Activated T-cell treated with anti-CD3 and anti-CD28 coated beads, Interleukin-2, amount 50 U/mL, for 1 hour (primary cell): Measurements from ENCODE around the gene PRUNE2.
"Not testable (repeated sequence)": the region's sequence is repeated elsewhere in the genome, so short reads cannot be mapped to it uniquely, and the experiment has no call there.

Experiments used
- DNase-seq: peaks from one replicate; pipeline ENCODE4 v3.0.0-alpha.2; 2020

Gene PRUNE2

DNA sequence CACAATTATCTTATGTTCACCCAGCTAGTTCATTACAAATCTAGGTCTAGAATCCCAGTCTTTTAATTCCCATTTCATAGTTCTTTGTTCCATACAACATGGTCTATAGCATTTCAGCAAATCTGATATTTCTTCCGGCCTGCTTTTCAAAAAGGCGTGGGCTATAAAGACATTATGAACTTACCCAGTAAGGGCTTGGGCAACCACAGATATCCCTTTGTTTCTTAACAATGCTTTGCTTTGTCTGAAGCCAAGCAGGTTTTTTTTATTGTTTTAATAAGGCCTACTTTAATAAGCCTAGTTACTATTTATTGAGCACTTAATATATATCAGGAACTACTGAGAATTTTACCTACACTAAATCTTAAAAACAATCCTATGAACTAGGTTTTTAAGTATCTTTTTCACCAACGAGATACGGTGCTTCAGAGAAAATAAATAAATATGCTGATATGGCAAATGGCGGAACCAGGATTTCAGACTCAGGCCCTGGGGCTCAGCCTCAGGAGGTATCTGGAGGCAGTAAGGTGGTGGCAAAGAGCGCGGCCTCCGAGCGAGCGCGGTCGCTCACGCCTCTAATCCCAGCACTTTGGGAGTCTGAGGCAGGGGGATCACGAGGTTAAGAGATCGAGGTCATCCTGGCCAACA, 112.0 kb downstream of the PRUNE2 start:
- no peak for DNase-seq

DNA sequence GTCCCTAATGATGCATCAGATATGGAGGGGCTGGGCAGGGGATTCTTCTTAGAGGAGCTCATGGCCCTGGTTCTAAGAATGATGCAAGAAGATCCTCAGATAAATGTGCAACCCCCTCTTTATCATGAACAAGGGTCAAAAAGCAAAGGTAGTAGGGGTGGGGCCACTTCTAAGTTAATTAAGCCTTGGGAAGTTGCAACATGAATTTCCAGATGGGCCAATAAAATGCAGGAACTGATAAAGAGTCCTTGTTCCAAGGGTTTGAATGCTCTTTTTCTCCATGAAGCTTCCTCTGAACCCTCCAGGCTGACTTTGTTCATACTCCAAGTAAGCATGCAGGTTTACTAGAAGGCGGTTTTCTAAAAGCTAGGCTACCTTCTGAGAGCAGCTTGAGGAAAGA, 116.1 kb downstream of the PRUNE2 start:
- DNase-seq, result no peak

DNA sequence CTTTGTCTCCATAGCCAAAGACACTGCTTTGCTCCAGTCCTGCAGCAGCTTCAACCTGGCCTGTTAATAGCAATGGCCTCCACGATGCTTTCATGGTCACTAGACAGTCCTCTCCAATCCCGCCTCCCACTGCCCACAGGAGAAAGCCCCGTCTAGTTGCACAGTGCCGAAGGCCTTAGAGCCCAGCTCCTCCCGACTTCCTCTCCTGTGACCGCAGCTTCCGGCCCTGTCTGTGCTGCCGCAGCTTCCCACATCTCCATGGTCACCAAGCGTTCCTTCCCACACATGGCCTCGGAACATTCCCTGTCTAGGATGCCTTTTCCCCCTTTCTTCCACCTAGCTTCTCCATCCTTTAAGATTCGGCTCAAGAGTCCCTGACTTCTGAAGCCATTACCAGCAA, 118.2 kb downstream of the PRUNE2 start:
- no peak for DNase-seq

DNA sequence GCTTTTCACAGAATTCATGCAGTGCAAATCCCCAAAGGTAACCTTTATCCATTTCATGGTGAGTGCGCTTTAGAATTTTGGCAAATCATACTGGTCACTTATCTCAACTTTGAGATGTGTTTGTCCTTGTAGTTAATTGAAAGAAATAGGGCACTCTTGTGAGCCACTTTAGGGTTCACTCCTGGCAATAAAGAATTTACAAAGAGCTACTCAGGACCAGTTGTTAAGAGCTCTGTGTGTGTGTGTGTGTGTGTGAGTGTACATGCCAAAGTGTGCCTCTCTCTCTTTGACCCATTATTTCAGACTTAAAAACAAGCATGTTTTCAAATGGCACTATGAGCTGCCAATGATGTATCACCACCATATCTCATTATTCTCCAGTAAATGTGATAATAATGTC, 120.4 kb downstream of the PRUNE2 start:
- DNase-seq, result no peak

DNA sequence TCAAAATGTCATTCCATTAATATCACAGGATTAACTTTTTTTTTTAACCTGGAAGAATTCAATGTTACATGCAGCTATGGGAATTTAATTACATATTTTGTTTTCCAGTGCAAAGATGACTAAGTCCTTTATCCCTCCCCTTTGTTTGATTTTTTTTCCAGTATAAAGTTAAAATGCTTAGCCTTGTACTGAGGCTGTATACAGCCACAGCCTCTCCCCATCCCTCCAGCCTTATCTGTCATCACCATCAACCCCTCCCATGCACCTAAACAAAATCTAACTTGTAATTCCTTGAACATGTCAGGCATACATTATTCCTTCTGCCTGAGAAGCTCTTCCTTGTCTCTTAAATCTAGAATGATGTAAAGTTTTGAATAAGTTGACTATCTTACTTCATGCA, 121.0 kb downstream of the PRUNE2 start:
- no peak for DNase-seq

DNA sequence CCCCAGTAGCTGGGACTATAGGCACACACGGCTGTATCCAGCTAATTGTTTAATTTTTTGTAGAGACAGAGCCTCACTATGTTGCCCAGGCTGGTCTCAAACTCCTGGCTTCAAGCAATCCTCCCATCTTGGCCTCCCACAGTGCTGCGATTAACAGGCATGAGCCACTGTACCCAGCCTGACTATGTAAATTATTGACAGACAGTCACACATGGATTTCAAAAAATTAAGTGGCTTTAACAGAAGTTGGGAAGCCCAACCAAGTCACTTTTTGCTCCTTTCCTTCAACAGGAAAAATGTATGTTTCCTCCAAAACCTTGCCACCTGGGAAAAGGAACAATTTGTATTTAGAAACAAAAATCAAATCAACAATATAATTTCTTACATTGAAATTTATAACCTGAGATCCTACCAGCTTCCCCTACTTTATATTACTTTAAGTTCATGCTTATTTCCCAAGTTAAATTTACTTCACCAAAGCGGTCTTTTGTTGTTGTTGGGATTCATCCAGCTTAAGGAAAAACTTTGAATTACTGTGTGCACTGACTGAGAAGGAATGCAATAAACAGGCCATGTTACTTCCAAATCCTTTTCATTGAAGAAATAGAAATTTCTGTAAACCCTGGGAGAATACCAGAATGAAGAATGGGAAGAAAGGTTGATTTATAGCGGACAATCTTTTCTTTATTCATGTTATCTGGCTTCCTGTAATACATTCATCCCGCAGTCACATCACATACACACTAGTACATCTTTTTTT, 133.0 kb downstream of the PRUNE2 start:
- no peak for DNase-seq

DNA sequence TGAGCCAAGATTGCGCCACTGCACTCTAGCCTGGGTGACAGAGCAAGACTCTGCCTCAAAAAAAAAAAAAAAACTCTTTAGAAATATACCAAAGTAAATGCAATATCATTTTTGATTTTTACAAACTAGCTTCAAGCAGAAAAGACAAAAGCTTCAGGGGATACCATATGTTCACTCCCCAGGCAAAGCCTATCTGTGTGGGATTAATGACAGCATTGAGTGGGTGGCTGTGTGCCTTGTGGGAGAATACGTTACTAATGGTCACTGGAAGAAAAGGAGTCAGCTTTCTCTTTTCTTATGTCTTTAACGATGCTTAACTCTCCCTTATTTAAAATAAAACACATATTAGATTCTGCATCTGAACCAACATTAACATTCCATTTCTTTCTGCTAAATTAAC, 139.8 kb downstream of the PRUNE2 start:
- no peak for DNase-seq

DNA sequence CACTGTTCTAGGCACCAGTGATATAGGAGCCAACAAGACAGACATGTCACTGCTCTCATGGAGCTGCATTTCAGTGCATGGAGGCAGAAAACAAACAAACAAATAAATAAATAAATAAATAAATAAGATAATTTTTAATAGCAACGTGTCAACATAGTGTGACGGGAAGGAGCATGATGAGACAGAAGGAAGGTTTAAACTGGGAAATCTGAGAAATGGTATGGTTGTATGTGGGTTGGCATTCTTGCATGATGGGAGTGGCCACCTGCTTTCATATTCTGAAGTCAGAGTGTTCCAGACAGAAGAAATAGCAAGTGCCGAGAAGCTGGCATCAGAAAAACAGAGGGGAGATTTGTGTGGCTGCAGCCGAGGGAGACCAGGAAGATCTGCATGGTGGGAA, 141.8 kb downstream of the PRUNE2 start, which contains the start of gene PCA3:
Gene PCA3, plus strand, starts transcription at position 301 of the 400 bp plus-strand sequence.
- DNase-seq, result no peak

DNA sequence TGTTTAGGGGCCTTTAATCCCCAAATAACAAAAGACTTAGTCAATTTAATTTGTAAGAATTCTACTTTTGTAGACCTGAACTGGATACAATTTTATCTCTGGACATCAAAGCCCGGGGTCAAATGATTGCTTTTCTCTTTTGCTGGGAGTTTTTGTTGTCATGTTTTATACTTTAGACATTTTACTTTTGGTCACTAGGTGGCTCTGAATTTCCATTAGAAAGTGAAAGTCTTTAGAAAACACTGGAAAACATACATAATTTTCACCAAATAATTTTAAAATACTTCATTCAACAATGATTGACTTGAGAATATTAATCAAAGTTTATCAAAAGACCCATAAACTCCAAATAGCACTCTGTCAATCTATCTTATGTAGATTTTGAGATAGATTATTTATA, 144.5 kb downstream of the PRUNE2 start:
- DNase-seq, result no peak

DNA sequence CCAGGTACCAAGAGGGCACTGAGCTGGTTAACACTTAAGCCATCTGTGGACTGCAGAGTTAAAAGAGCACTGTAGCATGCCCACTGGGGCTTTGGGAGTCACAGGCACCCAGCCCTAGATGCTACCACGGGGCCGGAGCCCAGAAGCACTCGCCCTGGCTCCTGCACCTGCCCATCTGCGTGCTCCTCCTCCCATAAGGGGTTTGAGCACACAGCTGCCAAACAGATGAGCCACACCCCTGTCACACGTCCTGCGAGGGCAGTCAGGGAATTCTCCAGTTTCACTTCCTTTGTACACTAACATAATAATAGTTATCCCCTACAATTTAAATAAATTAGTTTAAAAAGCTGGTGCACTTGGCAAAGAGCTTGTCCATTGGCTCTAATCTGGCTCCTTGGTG, 146.2 kb downstream of the PRUNE2 start:
- DNase-seq, result no peak

DNA sequence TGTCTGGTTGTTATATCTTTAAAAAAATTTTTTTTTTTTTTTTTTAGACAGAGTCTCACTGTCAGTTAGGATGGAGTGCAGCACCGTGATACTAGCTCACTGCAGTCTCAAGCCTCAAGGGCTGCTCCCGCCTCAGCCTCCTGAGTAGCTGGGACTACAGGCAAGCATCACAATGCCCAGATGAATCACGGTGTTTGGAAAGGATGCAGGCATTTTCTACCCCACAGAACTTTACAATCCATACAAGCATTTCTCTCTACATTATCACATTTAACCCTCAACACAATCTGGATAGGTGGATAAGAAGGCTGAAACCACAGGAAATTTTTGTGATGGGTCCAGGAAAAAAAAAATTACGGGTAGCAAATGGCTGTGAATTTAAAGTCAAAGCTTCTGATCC, 147.4 kb downstream of the PRUNE2 start:
- DNase-seq, result no peak

DNA sequence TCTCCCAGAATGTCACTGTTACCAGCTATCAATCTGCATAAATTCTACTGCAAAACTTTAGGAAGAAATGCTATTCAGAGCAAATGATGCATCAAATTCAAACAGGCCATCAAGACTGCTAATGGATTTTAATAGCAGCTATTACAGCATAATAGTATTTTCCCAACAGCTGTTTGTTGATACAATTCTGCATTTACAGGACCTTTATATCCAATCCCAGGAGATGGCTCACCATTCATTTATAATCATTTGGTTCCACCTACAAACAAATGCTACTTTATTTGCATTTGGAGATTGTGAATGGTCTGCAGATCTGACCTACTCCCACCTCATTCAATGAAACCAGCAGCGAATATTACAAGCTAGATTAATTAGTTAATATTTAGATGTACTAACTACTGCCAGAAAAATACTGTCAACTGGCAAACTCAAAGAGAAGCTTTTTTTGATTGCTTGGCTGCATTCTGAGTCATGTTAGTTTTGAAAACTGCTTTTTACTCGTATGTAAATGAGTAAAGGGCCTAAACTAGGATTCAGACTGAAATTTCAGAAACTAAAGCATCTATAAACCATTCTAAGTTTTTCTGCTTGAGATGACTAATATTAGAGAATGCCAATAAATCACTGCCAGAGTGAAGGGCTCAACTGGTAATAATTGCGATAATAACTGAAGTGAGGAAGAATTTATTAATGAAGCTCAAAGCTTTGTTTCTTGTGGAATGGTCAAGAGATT, 148.8 kb downstream of the PRUNE2 start:
- no peak for DNase-seq

DNA sequence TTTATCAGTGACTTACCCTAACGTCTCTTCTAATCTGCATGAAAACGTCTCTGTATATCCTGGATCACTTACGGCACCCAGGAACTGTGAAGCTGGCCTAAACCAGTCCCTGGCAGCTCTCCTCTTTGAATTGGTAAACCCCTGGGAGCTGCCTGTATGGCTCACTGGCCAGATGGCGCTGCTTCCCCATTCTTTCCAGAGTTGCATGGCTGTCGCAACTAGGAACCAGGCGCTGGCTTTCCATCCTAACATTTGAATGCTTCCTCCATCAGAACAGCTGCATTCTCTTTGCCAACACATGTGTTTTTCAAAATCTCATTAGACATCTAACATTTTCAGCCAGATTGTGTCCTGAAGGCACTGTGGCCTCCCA, 149.7 kb downstream of the PRUNE2 start:
- DNase-seq, result no peak

DNA sequence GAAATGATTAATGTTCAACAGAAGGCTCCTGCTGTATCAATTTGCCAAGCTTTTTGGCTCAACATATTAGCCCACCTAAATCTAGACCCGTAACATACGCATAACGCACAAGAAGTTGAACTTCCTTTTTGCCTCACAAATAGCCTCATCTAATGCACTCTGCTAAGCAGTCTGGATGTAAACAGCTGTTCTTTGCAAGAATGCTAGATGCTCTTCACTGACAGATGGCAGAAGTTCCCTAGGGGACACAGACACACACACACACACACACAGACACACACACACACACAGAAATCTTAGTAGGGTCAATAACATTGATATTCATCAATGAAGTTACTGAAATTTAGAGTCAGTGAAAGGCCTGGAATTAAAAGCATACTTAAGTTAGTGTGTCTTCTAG, 154.9 kb downstream of the PRUNE2 start:
- no peak for DNase-seq

DNA sequence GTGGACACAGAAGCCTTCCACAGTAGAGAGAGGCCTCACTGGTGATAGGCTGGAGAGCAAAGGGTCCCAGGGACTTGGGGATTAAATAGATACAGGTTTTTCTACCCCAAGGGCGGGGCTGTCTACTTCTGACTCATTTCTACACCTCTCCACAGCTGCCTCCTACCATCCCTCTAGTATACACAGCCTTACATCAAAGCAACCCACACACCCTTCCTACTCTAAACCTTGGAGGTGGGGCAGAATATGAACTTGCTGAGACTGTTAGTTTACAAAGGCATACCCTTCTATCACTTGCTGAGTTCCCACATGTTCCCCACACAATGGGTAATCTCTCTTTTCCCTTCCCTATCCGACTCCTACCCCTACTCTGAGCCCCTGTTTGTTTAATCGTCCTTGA, 161.6 kb downstream of the PRUNE2 start:
- no peak for DNase-seq

DNA sequence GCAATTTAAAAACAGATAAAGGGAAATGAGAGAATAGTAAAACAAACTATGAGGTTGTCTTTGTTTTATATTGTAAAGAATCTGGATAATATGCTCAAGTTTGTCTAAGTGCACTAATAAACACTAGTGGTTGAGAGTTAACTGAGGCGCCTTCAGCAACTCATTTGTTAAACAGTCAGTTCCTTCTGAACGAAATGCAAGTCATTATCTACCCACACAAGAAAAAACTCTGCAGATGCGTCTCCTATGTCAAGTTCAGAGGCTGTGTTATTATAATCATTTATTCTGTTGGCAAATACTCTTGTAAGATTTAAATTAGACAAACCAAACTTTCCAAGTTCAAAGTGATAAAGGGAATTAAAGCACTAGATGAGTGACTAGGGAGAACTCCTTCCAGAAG, 162.0 kb downstream of the PRUNE2 start:
- DNase-seq, result no peak

DNA sequence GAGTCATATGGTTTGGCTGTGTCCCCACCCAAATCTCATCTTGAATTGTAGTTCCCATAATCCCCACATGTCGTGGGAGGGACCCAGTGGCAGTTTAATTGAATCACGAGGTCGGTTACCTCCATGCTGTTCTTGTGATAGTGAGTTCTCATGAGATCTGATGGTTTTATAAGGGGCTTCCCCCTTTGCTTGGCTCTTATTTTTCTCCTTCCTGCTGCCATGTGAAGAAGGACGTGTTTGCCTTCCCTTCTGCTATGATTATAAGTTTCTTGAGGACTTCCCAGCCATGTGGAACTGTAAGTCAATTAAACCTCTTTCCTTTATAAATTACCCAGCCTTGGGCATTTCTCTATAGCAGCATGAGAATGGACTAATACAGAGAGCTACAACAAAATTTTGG, 163.0 kb downstream of the PRUNE2 start:
- DNase-seq, result not testable (repeated sequence)

DNA sequence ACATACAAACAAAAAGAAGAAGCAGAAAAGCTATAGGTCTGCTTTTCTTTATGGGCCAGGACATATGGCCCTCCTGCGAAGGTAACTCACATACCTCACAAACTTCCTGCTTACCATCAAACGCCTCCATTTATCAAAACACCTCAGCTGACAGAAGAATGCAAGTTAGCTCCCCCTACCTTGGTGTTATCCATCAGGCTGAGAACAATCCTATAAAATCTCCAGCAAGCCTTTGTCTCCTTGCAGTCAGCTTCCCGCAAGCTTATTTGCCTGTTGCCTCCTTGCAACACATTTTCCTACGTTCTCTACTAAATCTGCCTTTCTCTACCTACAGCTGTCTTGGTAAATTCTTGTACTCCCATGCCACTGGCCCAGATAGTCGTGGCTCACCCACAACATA, 164.4 kb downstream of the PRUNE2 start:
- no peak for DNase-seq

DNA sequence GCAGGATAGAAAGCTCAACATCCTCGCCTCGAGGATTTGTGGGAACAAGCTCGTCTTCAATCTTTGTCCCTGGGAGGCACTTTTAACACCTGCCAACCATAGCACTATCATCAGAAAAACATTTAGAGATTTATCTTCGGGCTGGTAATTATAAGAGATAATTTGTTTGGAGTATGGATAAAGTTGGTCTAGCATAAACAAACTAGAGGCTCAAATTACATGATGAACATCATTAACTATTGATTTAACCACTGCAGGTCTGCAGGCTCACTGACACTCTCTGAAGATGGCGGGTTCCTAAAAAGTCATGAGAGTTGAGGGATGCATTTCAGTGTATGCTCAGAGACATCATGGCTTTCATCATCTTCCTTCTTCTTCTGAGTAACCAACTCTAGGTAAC, 167.5 kb downstream of the PRUNE2 start:
- no peak for DNase-seq

DNA sequence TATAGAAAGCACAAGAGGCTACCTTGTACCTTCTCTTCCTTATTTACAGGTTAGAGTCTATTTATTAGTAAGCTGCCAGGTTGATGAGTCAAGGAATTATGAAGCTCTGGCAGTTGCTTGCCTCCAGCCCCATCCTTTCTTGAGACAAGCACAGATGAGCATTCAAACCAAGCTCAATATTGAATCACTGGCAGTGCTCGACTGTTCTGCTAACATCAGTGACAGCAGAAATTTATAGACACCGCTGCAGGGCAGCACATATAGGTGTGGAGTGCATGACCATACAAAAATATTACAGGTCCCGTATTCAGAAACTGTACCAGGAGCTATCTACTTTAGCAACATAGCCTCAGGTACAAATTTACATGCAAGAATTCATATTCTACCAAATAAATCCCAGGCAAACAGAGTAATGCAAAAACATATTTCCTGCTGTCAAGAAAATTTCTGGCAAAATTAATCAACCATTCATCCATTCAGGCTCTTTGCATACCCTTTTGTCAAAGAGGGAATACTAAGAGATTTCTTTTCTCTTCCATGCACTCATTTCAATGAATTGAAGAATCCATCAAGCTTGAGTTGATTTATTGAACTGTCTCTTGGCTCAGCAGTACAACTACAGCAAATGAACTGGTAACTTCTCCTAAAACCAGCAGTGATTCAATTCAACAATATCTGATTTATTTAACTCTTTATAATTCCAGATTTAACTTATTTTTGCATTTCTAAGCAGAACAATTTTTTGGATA, 168.6 kb downstream of the PRUNE2 start:
- DNase-seq, result no peak

DNA sequence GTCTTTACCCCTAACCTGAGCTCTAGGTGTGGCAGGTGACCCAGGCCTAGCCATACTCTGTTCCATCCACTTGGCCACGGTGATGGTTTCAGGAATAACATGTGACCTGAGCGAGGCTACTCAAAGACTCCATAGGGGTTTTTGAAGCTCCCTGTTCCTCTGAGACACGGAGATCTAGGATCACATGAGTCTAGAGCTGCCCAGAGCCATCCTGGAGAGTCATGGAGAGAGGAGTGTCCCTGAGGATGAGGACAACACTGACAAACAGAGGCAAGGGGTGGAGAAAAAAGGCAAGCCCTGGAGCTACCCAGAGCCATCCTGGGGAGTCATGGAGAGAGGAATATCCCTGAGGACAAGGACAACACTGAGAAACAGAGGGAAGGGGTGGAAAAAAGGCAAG, 171.2 kb downstream of the PRUNE2 start:
- DNase-seq, result no peak

DNA sequence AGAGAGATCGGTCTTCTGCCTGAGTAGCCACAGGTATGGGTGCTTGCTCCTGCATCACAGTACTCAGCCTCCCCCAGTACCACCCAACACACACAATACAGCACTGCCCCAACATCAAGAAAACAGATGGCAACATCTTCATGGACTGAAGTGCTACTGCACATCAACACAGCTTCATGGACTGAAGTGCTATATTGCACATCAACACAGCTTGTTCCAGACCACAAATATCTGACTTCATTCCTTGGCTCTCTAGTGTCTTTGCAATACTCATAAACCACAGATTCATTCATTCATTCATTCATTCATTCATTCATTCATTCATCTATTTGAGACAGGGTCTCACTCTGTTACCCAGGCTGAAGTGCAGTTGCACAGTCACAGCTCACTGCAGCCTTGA, 172.8 kb downstream of the PRUNE2 start:
- DNase-seq, result no peak

DNA sequence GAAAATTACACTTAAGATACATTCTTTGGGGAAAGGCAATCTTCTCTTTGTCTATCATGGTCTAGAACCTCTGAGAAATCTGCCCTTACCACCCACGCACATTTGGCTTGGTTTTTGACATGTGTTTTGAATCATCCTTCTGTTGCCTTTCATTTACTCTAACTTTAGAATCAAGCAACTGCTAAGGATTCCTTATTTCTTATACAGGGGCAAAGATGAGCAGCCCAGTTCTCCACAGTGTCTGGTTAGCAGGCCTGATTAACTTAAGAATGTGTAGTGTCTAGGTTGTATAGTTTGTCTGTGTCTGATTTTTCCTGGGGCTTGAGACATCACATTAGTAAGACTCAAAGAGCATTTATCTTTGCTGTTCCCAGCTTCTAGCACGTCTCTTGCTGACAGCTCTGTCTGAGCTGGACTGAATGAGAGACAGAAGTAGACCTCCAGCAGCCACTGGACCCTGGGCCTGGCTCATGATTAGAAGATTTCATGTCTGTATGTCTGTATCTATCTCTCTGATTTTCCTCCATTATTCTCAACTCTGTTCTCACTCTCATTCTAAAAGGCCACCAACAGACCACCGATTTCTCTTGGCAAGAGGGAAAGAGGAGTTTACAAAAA, 173.5 kb downstream of the PRUNE2 start:
- no peak for DNase-seq
